CD4-positive, alpha-beta memory T cell (primary cell): Measurements from ENCODE around the gene GUCY2D. TPM values are rescaled to one million over a fixed set of nuclear protein-coding genes. Genes with fewer than 3 reads are reported as not detected.

Experiments
- CTCF ChIA-PET: fragments of 350-600 bp; sonication (Branson Sonifier 250); formaldehyde crosslinking; loops from one replicate; lab custom pipeline; 2021; ENCODE audit warnings: inconsistent platforms; ENCODE audit not compliant: partially characterized antibody; lab: Charles Lee
- POLR2A ChIA-PET: fragments of 350-600 bp; sonication (Branson Sonifier 250); formaldehyde crosslinking; loops from one replicate; lab custom pipeline; 2021; ENCODE audit not compliant: partially characterized antibody; lab: Charles Lee
- DNase-seq, 5 donors: peaks; one replicate each; pipeline versions ENCODE4 v3.0.0 to v3.0.0-alpha.2; 2020 to 2022; ENCODE audit warnings: mixed read lengths in 1 of 5
- H3K27ac ChIP-seq: one replicate; pipeline ENCODE4 v1.7.0; 2013; ENCODE audit warnings: low read depth, low read length
- H3K27me3 ChIP-seq: 2 replicates; pipeline ENCODE4 v1.7.0; 2013; ENCODE audit warnings: mild to moderate bottlenecking, low read length, moderate library complexity; ENCODE audit not compliant: insufficient read depth
- H3K36me3 ChIP-seq: 2 replicates; pipeline ENCODE4 v1.7.0; 2013; ENCODE audit warnings: mild to moderate bottlenecking, low read length, moderate library complexity; ENCODE audit not compliant: insufficient read depth
- H3K4me1 ChIP-seq: 2 replicates; pipeline ENCODE4 v1.7.0; 2013; ENCODE audit warnings: mild to moderate bottlenecking, low read length, moderate library complexity; ENCODE audit not compliant: insufficient read depth
- H3K4me3 ChIP-seq, 2 donors: one replicate each; pipeline ENCODE4 v1.7.0; 2013; ENCODE audit warnings: low read length in 2 of 2, mild to moderate bottlenecking in 1 of 2
- H3K9me3 ChIP-seq, 2 donors: one replicate each; pipeline ENCODE4 v1.7.0; 2013; ENCODE audit warnings: low read length in 2 of 2, control low read depth in 1 of 2; ENCODE audit not compliant: control insufficient read depth in 1 of 2
- H3K27ac Mint-ChIP-seq, 7 donors: one replicate each; pipeline ENCODE4 v1.8.0; 2020 to 2021; ENCODE audit warnings: mixed read lengths in 7 of 7, mild to moderate bottlenecking in 6 of 7, inconsistent platforms in 3 of 7, moderate library complexity in 3 of 7
- H3K27me3 Mint-ChIP-seq, 2 donors: one replicate each; pipeline ENCODE4 v1.8.0; 2020 to 2021; ENCODE audit warnings: mixed read lengths in 2 of 2
- H3K36me3 Mint-ChIP-seq, 2 donors: one replicate each; pipeline ENCODE4 v1.8.0; 2020 to 2021; ENCODE audit warnings: mixed read lengths in 2 of 2, inconsistent platforms in 1 of 2, mild to moderate bottlenecking in 1 of 2
- H3K4me1 Mint-ChIP-seq, 4 donors: one replicate each; pipeline ENCODE4 v1.8.0; 2020 to 2021; ENCODE audit warnings: mixed read lengths in 4 of 4, mild to moderate bottlenecking in 1 of 4
- H3K4me3 Mint-ChIP-seq, 8 donors: one replicate each; pipeline ENCODE4 v1.8.0; 2020 to 2021; ENCODE audit warnings: mixed read lengths in 8 of 8, mild to moderate bottlenecking in 7 of 8, moderate library complexity in 6 of 8, inconsistent platforms in 3 of 8
- H3K9me3 Mint-ChIP-seq, 8 donors: one replicate each; pipeline ENCODE4 v1.8.0; 2020 to 2021; ENCODE audit warnings: mixed read lengths in 8 of 8, mild to moderate bottlenecking in 5 of 8, inconsistent platforms in 3 of 8, moderate library complexity in 1 of 8
- intact Hi-C: fragments of 100-400 bp; cut with micrococcal nuclease; formaldehyde crosslinking; loops from one replicate; pipeline ENCODE4 v1.15.1; 2023
- polyA plus RNA-seq, 2 donors: library from polyadenylated mRNA; unstranded; fragments of 300-500 nt; fragmentation: Illumina TruSeq; gene quantifications; one replicate each; pipeline ENCODE4 v1.2.3, GENCODE V29; 2021
- total RNA-seq, 2 experiments: library from RNA; stranded (reverse); gene quantifications; one replicate each; pipeline ENCODE4 v1.2.3, GENCODE V29; 2021

Gene GUCY2D
- total and polyA plus RNA-seq, 4 experiments from 2014 or later: 0.18 TPM; not detected in 2

- H3K36me3 Mint-ChIP-seq: no peaks in the 10 kb centered on the region
- intact Hi-C loops: no loop called here
- peak overlapping the region in 4 of 7 donors; percentile 27 to 73 (median 57) for H3K27ac Mint-ChIP-seq
- Histone ChIP-seq H3K4me3 (no peak overlapping the region), H3K36me3 (no peaks in the 10 kb centered on the region), H3K9me3 (no peaks in the 10 kb centered on the region), H3K27ac (no peak overlapping the region), H3K4me1 (peaks cover 16% of the 10 kb centered on the region), H3K27me3 (no peaks in the 10 kb centered on the region)
- peaks cover 0 to 3% (median 0%) of the 10 kb centered on the region in 8 donors for H3K9me3 Mint-ChIP-seq
- ChIA-PET CTCF (interaction anchor here (1.2 to 11.7 kb wide), 3 partner anchors 9 to 127 kb away, joined by 4 to 311 read pairs (median 5); partner anchors contain the start of gene RNF227), POLR2A (interaction anchor here (0.6 kb wide), 1 partner anchor 80 kb away, joined by 4 read pairs; no protein-coding TSS in a partner anchor)
- DNase-seq: no peak
- peak overlapping the region in 1 of 8 donors; percentile 39 for H3K4me3 Mint-ChIP-seq
- peaks cover 0 to 6% of the 10 kb centered on the region in 2 donors for H3K27me3 Mint-ChIP-seq
- H3K4me1 Mint-ChIP-seq: peaks cover 12 to 33% (median 20%) of the 10 kb centered on the region in 4 donors
Observed at GRCh38 chr17:7992516-7992915, 9.9 kb upstream of the GUCY2D start.

- Mint-ChIP-seq H3K4me3 (peak overlapping the region in 2 of 8 donors; percentile 29 to 39), H3K36me3 (no peaks in the 10 kb centered on the region), H3K27ac (peak overlapping the region in 5 of 7 donors; percentile 26 to 82 (median 36)), H3K9me3 (peaks cover 0 to 3% (median 0%) of the 10 kb centered on the region in 8 donors), H3K4me1 (peaks cover 12 to 33% (median 20%) of the 10 kb centered on the region in 4 donors), H3K27me3 (peaks cover 0 to 6% of the 10 kb centered on the region in 2 donors)
- no peaks in the 10 kb centered on the region for H3K36me3 ChIP-seq
- intact Hi-C loops: no loop called here
- ChIA-PET CTCF (interaction anchor here (1.2 to 11.7 kb wide), 3 partner anchors 10 to 128 kb away, joined by 4 to 311 read pairs (median 5); partner anchors contain the start of gene RNF227), POLR2A (interaction anchor here (0.6 kb wide), 1 partner anchor 80 kb away, joined by 4 read pairs; no protein-coding TSS in a partner anchor)
- H3K9me3 ChIP-seq: no peaks in the 10 kb centered on the region
- peak in 1 of 5 donors; percentile 25 for DNase-seq
- H3K4me3 ChIP-seq: no peak overlapping the region
- H3K4me1 ChIP-seq: peaks cover 16% of the 10 kb centered on the region
- no peaks in the 10 kb centered on the region for H3K27me3 ChIP-seq
- H3K27ac ChIP-seq: no peak overlapping the region
Observed at GRCh38 chr17:7992924-7993323, 9.5 kb upstream of the GUCY2D start.

GRCh38 chr17:7993972-7994589 is 8.3 kb upstream of the GUCY2D start:
- intact Hi-C loops: no loop called here
- Mint-ChIP-seq H3K4me3 (no peak overlapping the region), H3K27ac (no peak overlapping the region), H3K27me3 (peaks cover 3 to 11% of the 10 kb centered on the region in 2 donors), H3K36me3 (no peaks in the 10 kb centered on the region), H3K4me1 (peaks cover 8 to 28% (median 17%) of the 10 kb centered on the region in 4 donors), H3K9me3 (peaks cover 0 to 3% (median 0%) of the 10 kb centered on the region in 8 donors)
- POLR2A ChIA-PET: no interaction called here
- no peak overlapping the region for H3K27ac ChIP-seq
- H3K27me3 ChIP-seq: no peaks in the 10 kb centered on the region
- CTCF ChIA-PET: interaction anchor here (11.7 kb wide), 1 partner anchor 129 kb away, joined by 311 read pairs; no protein-coding TSS in a partner anchor
- no peak overlapping the region for H3K4me3 ChIP-seq
- peaks cover 12% of the 10 kb centered on the region for H3K4me1 ChIP-seq
- H3K36me3 ChIP-seq: no peaks in the 10 kb centered on the region
- H3K9me3 ChIP-seq: no peaks in the 10 kb centered on the region
- no peak for DNase-seq

GRCh38 chr17:7995724-7996123 is 6.7 kb upstream of the GUCY2D start:
- POLR2A ChIA-PET: no interaction called here
- Histone ChIP-seq H3K36me3 (no peaks in the 10 kb centered on the region), H3K4me3 (no peak overlapping the region), H3K9me3 (no peaks in the 10 kb centered on the region), H3K27me3 (no peaks in the 10 kb centered on the region), H3K27ac (no peak overlapping the region), H3K4me1 (peaks cover 5% of the 10 kb centered on the region)
- CTCF ChIA-PET: interaction anchor here (1.6 kb wide), 1 partner anchor 45 kb away, joined by 3 read pairs; no protein-coding TSS in a partner anchor
- Mint-ChIP-seq H3K27me3 (peaks cover 10 to 12% of the 10 kb centered on the region in 2 donors), H3K36me3 (no peaks in the 10 kb centered on the region), H3K9me3 (no peaks in the 10 kb centered on the region), H3K4me1 (peaks cover 5 to 15% (median 8%) of the 10 kb centered on the region in 4 donors), H3K27ac (no peak overlapping the region), H3K4me3 (no peak overlapping the region)
- DNase-seq: no peak
- intact Hi-C loops: no loop called here

GRCh38 chr17:7997186-7997585 is 5.2 kb upstream of the GUCY2D start:
- CTCF ChIA-PET: interaction anchor here (0.7 to 1.7 kb wide), 6 partner anchors 44 to 253 kb away, joined by 3 to 6 read pairs (median 4); partner anchors contain the start of gene NAA38
- H3K27me3 ChIP-seq: peaks cover 9% of the 10 kb centered on the region
- intact Hi-C loops: no loop called here
- H3K27ac Mint-ChIP-seq: no peak overlapping the region
- H3K9me3 Mint-ChIP-seq: no peaks in the 10 kb centered on the region
- no peak overlapping the region for H3K27ac ChIP-seq
- H3K9me3 ChIP-seq: no peaks in the 10 kb centered on the region
- H3K27me3 Mint-ChIP-seq: peaks cover 19 to 21% of the 10 kb centered on the region in 2 donors
- H3K36me3 Mint-ChIP-seq: no peaks in the 10 kb centered on the region
- DNase-seq: peak in 2 of 5 donors; percentile 17 to 25
- no peak overlapping the region for H3K4me3 Mint-ChIP-seq
- H3K36me3 ChIP-seq: no peaks in the 10 kb centered on the region
- H3K4me3 ChIP-seq: no peak overlapping the region
- peaks cover 5 to 10% (median 9%) of the 10 kb centered on the region in 4 donors for H3K4me1 Mint-ChIP-seq
- H3K4me1 ChIP-seq: peaks cover 4% of the 10 kb centered on the region
- POLR2A ChIA-PET: no interaction called here

GRCh38 chr17:8002721-8003593 is 542 bp downstream of the GUCY2D start:
- Histone ChIP-seq H3K36me3 (no peaks in the 10 kb centered on the region), H3K27me3 (peaks cover 11% of the 10 kb centered on the region), H3K9me3 (no peaks in the 10 kb centered on the region), H3K4me1 (peaks cover 12% of the 10 kb centered on the region), H3K4me3 (no peak overlapping the region), H3K27ac (no peak overlapping the region)
- H3K27ac Mint-ChIP-seq: no peak overlapping the region
- peaks cover 38% of the 10 kb centered on the region in 2 donors for H3K27me3 Mint-ChIP-seq
- intact Hi-C loops: no loop called here
- peaks cover 0 to 1% (median 0%) of the 10 kb centered on the region in 8 donors for H3K9me3 Mint-ChIP-seq
- H3K4me3 Mint-ChIP-seq: no peak overlapping the region
- POLR2A ChIA-PET: no interaction called here
- no peak for DNase-seq
- H3K4me1 Mint-ChIP-seq: peaks cover 6 to 9% (median 7%) of the 10 kb centered on the region in 4 donors
- CTCF ChIA-PET: interaction anchor here (1.5 kb wide), 1 partner anchor 116 kb away, joined by 3 read pairs; no protein-coding TSS in a partner anchor
- no peaks in the 10 kb centered on the region for H3K36me3 Mint-ChIP-seq
